Colonic mucosa (tissue), 4 donors: ENCODE data around the gene PARVA. TPM values are rescaled to one million over a fixed set of nuclear protein-coding genes. Genes with fewer than 3 reads are reported as not detected.
A peak's percentile ranks its signal among the peaks of the same experiment; 100 is the strongest.

Experiments
- DNase-seq: peaks from one replicate; pipeline ENCODE4 v3.0.0-alpha.2; 2020
- H3K27ac ChIP-seq: fragments of 200-600 bp; one replicate; pipeline ENCODE4 v1.8.0; 2021
- H3K27me3 ChIP-seq: fragments of 200-600 bp; one replicate; pipeline ENCODE4 v1.8.0; 2021
- H3K36me3 ChIP-seq: fragments of 200-600 bp; one replicate; pipeline ENCODE4 v1.8.0; 2021
- H3K4me1 ChIP-seq: fragments of 200-600 bp; one replicate; pipeline ENCODE4 v1.8.0; 2021; ENCODE audit warnings: mild to moderate bottlenecking
- H3K4me3 ChIP-seq: fragments of 200-600 bp; one replicate; pipeline ENCODE4 v1.8.0; 2021
- H3K9ac ChIP-seq, 2 donors: one replicate each; pipeline ENCODE4 v1.7.0; 2013; ENCODE audit warnings: control low read depth in 2 of 2, low read depth in 2 of 2, low read length in 2 of 2
- H3K9me3 ChIP-seq: fragments of 200-600 bp; one replicate; pipeline ENCODE4 v1.8.0; 2021
- intact Hi-C: fragments of 100-400 bp; cut with DNase I; formaldehyde crosslinking; loops from one replicate; pipeline ENCODE4 v1.14.1; 2022
- total RNA-seq, 2 donors: library from RNA; stranded (reverse); fragmentation: NEBNext Ultra II Directional in 1 of 2; extraction: Animal tissue kit (Norgen Biotek cat#: 25700) in 1 of 2; gene quantifications; one replicate each; pipeline ENCODE4 v1.2.1, GENCODE V29; 2021
- TF ChIP-seq, protein P1 (sequence below): fragments of 200-600 bp; IDR thresholded peaks from one replicate; pipeline ENCODE4 v1.8.0; 2022; ENCODE audit warnings: antibody characterized with exemption, mild to moderate bottlenecking
- donor health status: healthy.
- donor health status: DM: no; HTN: no; CAD: no.
- donor health status: DM: no; HTN: no; CAD: no.

PARVA gene
- total RNA-seq, 2 donors from 2014 or later = 61.8 to 78.5 TPM

DNA sequence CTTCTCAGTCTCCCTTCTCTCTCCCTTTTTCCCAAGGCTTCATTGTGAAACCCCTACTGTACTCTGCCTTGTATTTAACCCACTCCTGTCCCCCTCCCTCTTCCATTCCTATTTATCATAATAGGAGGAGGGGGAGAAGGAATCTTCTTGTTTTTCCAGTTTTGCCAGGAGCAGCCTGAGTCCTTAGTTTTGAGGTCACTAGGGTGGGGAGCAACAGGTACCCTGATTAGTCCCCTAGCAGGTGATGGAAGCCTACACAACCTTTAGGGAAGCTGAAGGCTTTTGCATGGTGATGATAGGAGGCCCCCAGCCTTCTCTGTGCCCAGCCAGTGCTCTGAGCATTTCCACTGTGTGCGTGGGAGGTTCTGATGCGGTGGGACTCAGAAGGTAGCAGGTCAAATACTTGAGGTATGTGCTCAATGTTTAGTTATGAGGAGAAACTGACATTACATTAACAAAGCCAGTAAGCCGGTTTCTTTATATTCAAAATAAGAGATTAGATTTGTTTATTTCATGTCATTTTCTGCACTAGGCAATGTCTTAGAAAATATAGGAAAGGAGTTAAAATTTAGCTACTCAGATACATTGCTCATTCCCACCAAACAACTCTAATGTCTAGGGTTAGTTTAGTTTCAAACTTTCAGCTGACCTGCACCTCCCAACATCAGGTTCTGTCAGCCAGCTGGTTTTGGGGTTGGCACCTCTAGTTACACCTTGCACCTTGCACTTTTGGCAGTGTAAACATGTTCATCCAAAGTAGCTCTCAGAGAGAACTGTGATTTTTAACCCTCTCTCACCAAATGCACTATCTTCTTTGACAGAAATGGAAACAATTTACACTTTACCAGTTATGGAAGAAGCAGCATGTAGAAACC is 26.0 kb downstream of the PARVA start:
- no peak overlapping the region for H3K27ac ChIP-seq
- no peaks in the 10 kb centered on the region for H3K9me3 ChIP-seq
- H3K9ac ChIP-seq = no peak overlapping the region
- H3K36me3 ChIP-seq = no peaks in the 10 kb centered on the region
- H3K4me3 ChIP-seq = no peak overlapping the region
- intact Hi-C loops = no loop called here
- no peaks in the 10 kb centered on the region for H3K4me1 ChIP-seq
- no peak for DNase-seq
- no peaks in the 10 kb centered on the region for H3K27me3 ChIP-seq
- TF ChIP-seq, protein P1, sequence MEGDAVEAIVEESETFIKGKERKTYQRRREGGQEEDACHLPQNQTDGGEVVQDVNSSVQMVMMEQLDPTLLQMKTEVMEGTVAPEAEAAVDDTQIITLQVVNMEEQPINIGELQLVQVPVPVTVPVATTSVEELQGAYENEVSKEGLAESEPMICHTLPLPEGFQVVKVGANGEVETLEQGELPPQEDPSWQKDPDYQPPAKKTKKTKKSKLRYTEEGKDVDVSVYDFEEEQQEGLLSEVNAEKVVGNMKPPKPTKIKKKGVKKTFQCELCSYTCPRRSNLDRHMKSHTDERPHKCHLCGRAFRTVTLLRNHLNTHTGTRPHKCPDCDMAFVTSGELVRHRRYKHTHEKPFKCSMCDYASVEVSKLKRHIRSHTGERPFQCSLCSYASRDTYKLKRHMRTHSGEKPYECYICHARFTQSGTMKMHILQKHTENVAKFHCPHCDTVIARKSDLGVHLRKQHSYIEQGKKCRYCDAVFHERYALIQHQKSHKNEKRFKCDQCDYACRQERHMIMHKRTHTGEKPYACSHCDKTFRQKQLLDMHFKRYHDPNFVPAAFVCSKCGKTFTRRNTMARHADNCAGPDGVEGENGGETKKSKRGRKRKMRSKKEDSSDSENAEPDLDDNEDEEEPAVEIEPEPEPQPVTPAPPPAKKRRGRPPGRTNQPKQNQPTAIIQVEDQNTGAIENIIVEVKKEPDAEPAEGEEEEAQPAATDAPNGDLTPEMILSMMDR = no peak

DNA sequence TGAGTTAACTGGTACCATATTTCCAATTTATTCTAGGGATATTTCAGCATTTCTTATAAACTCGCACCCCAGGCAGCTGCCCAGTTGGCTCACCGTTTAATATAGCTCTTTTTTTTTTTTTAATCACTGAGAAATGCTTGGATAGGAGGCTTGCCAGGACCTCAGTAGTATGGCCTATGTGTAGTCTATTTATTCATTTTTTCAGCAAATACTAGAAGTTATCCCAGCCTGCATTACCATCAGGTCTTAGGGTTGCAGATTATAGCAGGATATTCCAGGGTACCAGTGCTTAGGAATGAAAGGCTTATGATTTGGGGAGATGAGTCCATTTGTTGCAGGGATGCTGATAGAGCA is 26.6 kb downstream of the PARVA start:
- Histone ChIP-seq H3K27ac (no peak overlapping the region), H3K4me3 (no peak overlapping the region), H3K9ac (no peak overlapping the region), H3K27me3 (no peaks in the 10 kb centered on the region), H3K36me3 (no peaks in the 10 kb centered on the region), H3K4me1 (no peaks in the 10 kb centered on the region), H3K9me3 (no peaks in the 10 kb centered on the region)
- TF ChIP-seq, protein P1 = no peak
- intact Hi-C loops = no loop called here
- DNase-seq = no peak

GRCh38 chr11:12404436-12404835 is 27.1 kb downstream of the PARVA start:
- H3K4me3 ChIP-seq = no peak overlapping the region
- no peaks in the 10 kb centered on the region for H3K27me3 ChIP-seq
- no peak overlapping the region for H3K9ac ChIP-seq
- no peak for DNase-seq
- no peaks in the 10 kb centered on the region for H3K9me3 ChIP-seq
- TF ChIP-seq, protein P1 = no peak
- H3K4me1 ChIP-seq = no peaks in the 10 kb centered on the region
- no peaks in the 10 kb centered on the region for H3K36me3 ChIP-seq
- intact Hi-C loops = no loop called here
- H3K27ac ChIP-seq = no peak overlapping the region

DNA sequence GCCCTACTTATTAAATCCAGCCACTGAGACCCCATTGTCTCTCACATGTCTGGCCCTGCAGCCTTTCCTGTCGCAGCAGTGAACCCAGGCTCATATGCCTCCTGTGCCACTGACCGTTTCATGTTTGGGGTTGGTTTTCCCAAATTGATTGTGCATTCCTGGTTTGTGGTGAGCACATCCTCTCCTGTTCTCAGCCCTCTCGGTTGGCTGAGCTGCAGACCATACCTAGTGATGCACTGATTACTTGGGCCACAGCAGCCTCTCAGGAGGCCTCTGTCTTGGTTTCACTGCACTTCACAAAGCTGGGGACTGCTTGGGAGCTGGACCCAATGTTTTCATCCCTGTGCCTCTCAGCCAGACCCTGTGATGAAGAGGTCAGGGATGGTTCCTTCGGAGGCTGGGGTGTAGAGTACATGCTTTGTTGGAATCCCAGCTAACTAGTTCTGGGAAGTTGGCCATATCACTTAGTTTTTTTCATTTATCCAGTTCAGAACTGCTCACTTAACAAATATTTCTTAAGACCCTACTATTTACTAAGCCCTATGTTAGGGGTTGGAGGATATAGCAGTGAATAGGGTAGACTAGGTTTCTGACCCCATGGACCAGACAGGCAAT is 30.9 kb downstream of the PARVA start:
- DNase-seq = no peak
- Histone ChIP-seq H3K9me3 (no peaks in the 10 kb centered on the region), H3K27ac (peak overlapping the region; percentile 20), H3K27me3 (no peaks in the 10 kb centered on the region), H3K4me3 (no peak overlapping the region), H3K36me3 (no peaks in the 10 kb centered on the region), H3K9ac (no peak overlapping the region), H3K4me1 (no peaks in the 10 kb centered on the region)
- intact Hi-C loops = no loop called here
- TF ChIP-seq, protein P1 = no peak

DNA sequence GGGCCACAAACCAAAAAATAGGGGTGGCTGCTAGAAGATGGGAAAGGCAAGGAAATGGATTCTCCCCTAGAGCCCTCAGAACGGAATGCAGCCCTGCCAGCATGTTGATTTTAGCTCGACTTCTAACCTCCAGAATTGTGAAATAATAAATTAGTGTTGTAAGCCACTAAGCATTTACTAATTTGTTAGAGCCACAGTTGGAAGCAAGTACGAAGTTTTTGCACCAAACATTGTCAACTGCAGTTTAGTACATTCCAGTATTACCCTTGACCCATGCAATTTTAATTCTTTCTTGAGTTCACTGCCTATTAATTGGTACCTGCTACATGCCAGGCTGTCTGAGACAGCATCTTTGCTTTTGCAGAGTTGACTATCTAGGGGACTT is 32.2 kb downstream of the PARVA start:
- Histone ChIP-seq H3K9me3 (no peaks in the 10 kb centered on the region), H3K27ac (peak overlapping the region; percentile 54), H3K4me3 (no peak overlapping the region), H3K36me3 (no peaks in the 10 kb centered on the region), H3K27me3 (no peaks in the 10 kb centered on the region), H3K9ac (no peak overlapping the region), H3K4me1 (no peaks in the 10 kb centered on the region)
- intact Hi-C loops = loop anchor here (10.0 kb wide), 2 partner anchors 255 to 485 kb away; no protein-coding TSS in a partner anchor
- no peak for DNase-seq
- TF ChIP-seq, protein P1 = no peak
